Bronchial epithelial cell (primary cell): ENCODE measurements around the gene FNDC3B. TPM values are rescaled to one million over a fixed set of nuclear protein-coding genes. Genes with fewer than 3 reads are reported as not detected.

Source experiments
- DNase-seq: peaks from one replicate; pipeline ENCODE4 v3.0.0-alpha.2; 2010; ENCODE audit warnings: low read depth
- FAIRE-seq: peaks from 2 replicates; lab custom pipeline; 2011; peaks lifted over from hg19 to GRCh38; lab: Jason Lieb, UNC
- H3K27me3 ChIP-seq: 2 replicates; pipeline ENCODE4 v1.5.1; 2011; ENCODE audit warnings: low read length; ENCODE audit not compliant: control insufficient read depth, insufficient read depth
- H3K36me3 ChIP-seq: 2 replicates; pipeline ENCODE4 v1.5.1; 2011; ENCODE audit warnings: low read length; ENCODE audit not compliant: control insufficient read depth, insufficient read depth
- H3K4me3 ChIP-seq: 2 replicates; pipeline ENCODE4 v1.5.1; 2011; ENCODE audit warnings: mild to moderate bottlenecking, low read depth, low read length, control low read depth
- CTCF ChIP-seq: IDR thresholded peaks from 2 replicates; pipeline ENCODE4 v1.5.1; 2011; ENCODE audit warnings: mild to moderate bottlenecking, moderate library complexity, low read length, control low read depth, inconsistent platforms; ENCODE audit not compliant: insufficient read depth, severe bottlenecking
- total RNA-seq: library from RNA; depleted of rRNA; stranded (reverse); fragments of >200 nt; gene quantifications from 2 replicates; pipeline ENCODE4 v1.2.1, GENCODE V29; 2014

FNDC3B gene
- total RNA-seq, 1 donor from 2014 or later = 39.2 TPM

GRCh38 chr3:172356427-172356826 is 317.0 kb downstream of the FNDC3B start:
- DNase-seq (no peak), FAIRE-seq (no peak)
- Histone ChIP-seq H3K36me3 (peaks cover 8% of the 10 kb centered on the region), H3K4me3 (no peak overlapping the region), H3K27me3 (no peaks in the 10 kb centered on the region)
- TF ChIP-seq CTCF = no peak

- Histone ChIP-seq H3K4me3 (no peak overlapping the region), H3K27me3 (no peaks in the 10 kb centered on the region), H3K36me3 (peaks cover 6% of the 10 kb centered on the region)
- TF ChIP-seq CTCF = no peak
- peak; percentile 60 for FAIRE-seq
- no peak for DNase-seq
Observed at GRCh38 chr3:172357850-172358754, 318.7 kb downstream of the FNDC3B start.

GRCh38 chr3:172359231-172359630 is 319.9 kb downstream of the FNDC3B start:
- H3K4me3 ChIP-seq = no peak overlapping the region
- TF ChIP-seq CTCF = no peak
- no peak for DNase-seq
- no peaks in the 10 kb centered on the region for H3K27me3 ChIP-seq
- H3K36me3 ChIP-seq = peaks cover 8% of the 10 kb centered on the region
- no peak for FAIRE-seq

- FAIRE-seq = no peak
- DNase-seq = no peak
- Histone ChIP-seq H3K36me3 (peaks cover 8% of the 10 kb centered on the region), H3K4me3 (no peak overlapping the region), H3K27me3 (no peaks in the 10 kb centered on the region)
- TF ChIP-seq CTCF = no peak
Observed at GRCh38 chr3:172359996-172360395, 320.6 kb downstream of the FNDC3B start.

GRCh38 chr3:172362583-172362982 is 323.2 kb downstream of the FNDC3B start:
- DNase-seq (no peak), FAIRE-seq (no peak)
- Histone ChIP-seq H3K4me3 (no peak overlapping the region), H3K36me3 (peaks cover 12% of the 10 kb centered on the region), H3K27me3 (no peaks in the 10 kb centered on the region)
- TF ChIP-seq CTCF = no peak
